NCI-H774 (cell line): Measurements from ENCODE around the gene LINC01488.

Experiments used
- DNase-seq: peaks from one replicate; lab custom pipeline; 2025; lab: John Stamatoyannopoulos, UW

LINC01488 gene

GRCh38 chr11:69530278-69531070 lies 49.0 kb downstream of the LINC01488 start:
- DNase-seq = no peak

GRCh38 chr11:69531071-69531716 lies 49.7 kb downstream of the LINC01488 start:
- DNase-seq = no peak

DNA sequence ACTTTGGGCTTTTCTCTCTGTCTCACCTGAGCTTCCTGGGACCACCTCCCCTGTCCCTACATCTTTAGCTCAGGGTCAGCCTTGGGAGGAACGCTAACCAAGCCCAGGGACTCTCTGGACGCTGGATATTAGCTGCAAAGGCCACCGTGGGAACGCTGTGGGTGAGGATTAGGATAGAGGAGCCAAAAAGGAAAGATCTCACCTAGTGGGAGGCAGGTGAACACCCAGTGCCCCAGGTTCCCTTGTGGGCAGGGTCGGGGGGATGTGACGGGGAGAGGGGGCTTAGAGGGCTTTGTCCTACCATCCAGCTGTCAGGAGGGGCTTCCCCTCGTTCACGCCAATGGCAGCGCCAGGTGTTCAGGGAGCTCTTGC lies 50.2 kb downstream of the LINC01488 start:
- no peak for DNase-seq

GRCh38 chr11:69533296-69534165 lies 52.1 kb downstream of the LINC01488 start:
- no peak for DNase-seq

- no peak for DNase-seq
These were observed 52.7 kb downstream of the LINC01488 start for GRCh38 chr11:69534166-69534530.

DNA sequence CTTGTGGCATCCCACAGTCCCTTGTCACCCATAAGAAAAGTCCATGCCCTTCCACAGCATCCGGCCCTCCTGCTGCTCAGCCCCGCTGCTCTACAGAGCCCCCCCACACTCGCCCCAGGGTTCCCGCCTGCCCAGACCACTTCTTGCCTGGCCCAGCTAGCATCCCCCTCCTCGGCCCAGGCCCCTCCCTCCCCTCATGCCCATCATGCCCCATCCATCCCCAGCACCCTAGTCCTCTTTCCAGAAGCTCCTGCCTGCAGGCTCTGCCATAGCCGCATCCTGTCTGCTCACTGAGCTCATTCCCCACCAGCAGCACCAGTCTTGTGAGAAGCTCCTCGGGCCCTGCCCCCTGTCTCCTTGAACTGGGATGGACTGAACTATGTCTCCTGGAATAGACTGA lies 54.4 kb downstream of the LINC01488 start:
- DNase-seq = no peak

- no peak for DNase-seq
These were observed 54.9 kb downstream of the LINC01488 start for GRCh38 chr11:69536406-69536805.

DNA sequence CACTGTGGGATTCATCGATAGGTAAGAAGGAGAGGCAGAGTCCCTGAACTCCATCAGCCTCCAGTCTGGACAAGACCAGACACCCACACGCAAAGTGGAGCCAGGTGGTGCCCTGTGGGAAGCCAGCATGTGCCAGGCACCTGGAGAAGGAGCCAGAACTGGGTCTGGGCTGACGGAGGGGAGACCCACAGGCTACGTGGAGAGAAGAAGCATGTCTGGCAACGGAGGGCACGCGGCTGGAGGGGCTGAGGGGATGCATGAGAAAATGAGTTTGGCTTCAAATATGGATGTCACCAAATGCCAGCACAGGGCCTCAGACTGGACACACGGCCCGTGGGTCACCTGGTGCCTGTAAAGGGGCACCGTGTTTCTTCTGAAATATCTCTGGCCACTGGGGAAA lies 55.7 kb downstream of the LINC01488 start:
- no peak for DNase-seq

GRCh38 chr11:69537855-69538640 lies 56.6 kb downstream of the LINC01488 start:
- no peak for DNase-seq

- no peak for DNase-seq
These were observed 57.4 kb downstream of the LINC01488 start for GRCh38 chr11:69538854-69539253.

DNA sequence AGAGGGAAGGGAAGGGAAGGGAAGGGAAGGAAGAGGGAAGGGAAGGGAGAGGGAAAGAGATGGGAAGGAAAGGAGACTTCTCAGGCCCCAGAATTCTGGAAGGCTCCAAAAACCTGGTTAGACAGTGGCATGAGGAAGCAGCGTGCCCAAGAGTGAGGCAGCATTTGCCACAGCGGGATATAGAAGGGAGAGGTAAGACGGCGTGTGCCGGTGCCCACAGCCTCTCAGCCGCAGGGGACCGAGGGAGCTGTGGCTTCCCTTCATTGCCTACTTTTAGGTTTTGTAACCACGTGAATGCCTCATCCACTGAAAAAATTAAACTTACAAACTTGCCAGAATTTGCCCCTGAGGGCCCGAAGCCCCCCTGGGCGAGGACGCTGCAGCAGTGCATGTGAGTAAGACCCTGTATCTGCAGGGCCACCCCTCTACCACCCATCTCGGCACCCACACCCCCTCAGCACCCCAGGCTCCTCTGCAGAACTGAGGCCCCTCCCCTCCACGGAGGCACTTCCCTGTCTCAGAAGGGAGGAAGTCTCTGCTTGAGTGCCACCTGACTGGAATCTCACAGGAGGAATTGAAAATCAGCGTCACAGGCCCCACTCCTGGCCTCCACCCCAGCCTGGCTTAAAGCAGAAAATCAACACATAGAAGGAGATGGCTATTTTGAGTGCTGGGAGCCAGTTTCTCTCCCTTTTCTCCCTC lies 58.1 kb downstream of the LINC01488 start:
- DNase-seq = no peak

- DNase-seq = no peak
These were observed 58.9 kb downstream of the LINC01488 start for GRCh38 chr11:69540118-69541000.

DNA sequence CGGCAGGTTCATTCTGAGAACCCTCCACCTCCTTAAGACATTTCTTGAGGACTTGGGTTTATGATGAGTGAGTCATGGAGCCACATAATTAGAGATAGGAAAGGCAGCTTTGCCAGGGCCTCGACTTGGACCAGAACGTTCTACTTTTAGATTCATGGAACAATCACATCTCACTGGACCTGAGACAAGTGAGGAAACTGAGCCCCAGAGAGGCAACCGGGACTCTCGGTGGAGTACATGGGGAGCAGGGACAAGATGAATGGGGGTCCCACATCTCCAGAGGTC lies 59.5 kb downstream of the LINC01488 start:
- DNase-seq = no peak

GRCh38 chr11:69541501-69542313 lies 60.2 kb downstream of the LINC01488 start:
- no peak for DNase-seq

- no peak for DNase-seq
These were observed 61.1 kb downstream of the LINC01488 start for GRCh38 chr11:69542314-69543168.
